ENCODE data around the gene XKRX. TPM values are rescaled to one million over a fixed set of nuclear protein-coding genes. Genes with fewer than 3 reads are reported as not detected.

XKRX gene
- total RNA-seq: under 1 TPM; 0.05 to 0.24 (median 0.14) TPM

DNA sequence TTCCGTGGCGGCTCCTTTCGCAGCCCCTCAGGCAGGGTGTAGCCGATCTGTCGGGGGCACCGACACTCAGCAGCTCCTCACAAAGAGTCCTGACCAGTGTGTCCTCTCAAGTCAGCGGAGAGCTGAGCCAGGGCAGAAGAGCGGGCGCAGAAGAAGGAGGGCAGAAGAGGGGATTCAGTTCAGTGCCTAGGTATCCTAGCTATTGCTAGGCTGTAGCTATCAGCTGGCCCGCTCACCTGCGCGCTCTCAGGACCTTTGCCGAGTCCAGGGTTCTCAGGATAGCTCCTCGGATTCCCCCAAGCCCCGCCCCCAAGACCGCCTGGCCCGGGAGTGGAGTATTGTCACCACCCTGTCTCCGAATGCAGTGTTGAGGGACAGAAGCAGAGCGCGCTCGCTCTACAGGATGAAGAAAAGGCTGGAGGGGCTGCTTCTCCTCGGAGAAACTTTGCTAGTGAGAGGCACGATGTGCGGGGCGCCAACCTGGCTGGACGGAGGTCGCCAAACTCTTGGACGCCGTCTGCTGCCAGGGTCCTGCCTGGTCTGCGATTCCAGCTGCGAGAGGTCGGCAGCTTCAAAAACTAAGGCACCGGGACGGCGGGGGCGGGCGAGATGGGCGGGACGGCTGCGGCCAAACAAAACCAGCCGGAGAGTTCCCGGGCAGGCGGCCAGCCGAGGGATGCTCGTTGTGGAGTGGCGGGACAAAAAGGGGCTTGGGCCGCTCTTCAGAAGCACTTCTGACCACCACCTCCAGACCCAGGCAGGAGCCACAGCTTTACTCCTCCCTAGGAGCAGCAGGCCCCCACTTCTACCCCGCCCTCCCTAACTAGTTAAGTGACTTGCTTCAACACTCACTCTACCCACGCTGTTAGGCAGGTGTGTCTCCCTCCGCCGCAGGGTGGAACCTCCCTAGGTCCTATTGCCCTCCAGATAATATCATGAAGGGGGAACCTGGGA, at the start of gene XKRX:
Gene XKRX, minus strand, starts transcription at position 258 of the 954 bp plus-strand sequence. CDS start 613 bp downstream, outside the sequence.
- peak; percentile 57 to 86 (median 64) for ATAC-seq (replicated peaks in 6 of 8)
- Histone ChIP-seq H3K4me1 (replicated peaks in 1 of 2) (no peaks in the 10 kb centered on the region), H3K4me3 (peak within 1 kb of the TSS; percentile 25 to 35 (median 30)), H3K27ac (no peak within 1 kb of the TSS)
- in situ Hi-C loops (cut with MboI; ENCODE audit: low pct_unique_long_range_greater_than_20kb in 2 of 9, low sequenced_read_pairs in 9 of 9, unreplicated experiment in 9 of 9): no loop called here
- WGBS, 10 experiments: 0 to 30% (median 14%) methylated on average over 1 to 13 of the region's 51 CpGs; no CpG with 5 or more reads in 6 of the 10 experiments

- 17 to 100% (median 82%) methylated on average over 1 of the region's 1 CpG; no CpG with 5 or more reads in 6 of the 10 experiments for WGBS, 10 experiments
- H3K4me1 ChIP-seq (replicated peaks in 1 of 2): no peaks in the 10 kb centered on the region
- H3K4me3 ChIP-seq: no peak overlapping the region
- in situ Hi-C loops (cut with MboI; ENCODE audit: low pct_unique_long_range_greater_than_20kb in 2 of 9, low sequenced_read_pairs in 9 of 9, unreplicated experiment in 9 of 9): no loop called here
- no peak for ATAC-seq (replicated peaks in 6 of 8)
- H3K27ac ChIP-seq: no peak overlapping the region
Measured at GRCh38 chrX:100976211-100976610, 47.5 kb upstream of the XKRX start.

GRCh38 chrX:100975212-100975611, 46.5 kb upstream of the XKRX start:
- no peak for ATAC-seq (replicated peaks in 6 of 8)
- 61 to 100% (median 94%) methylated on average over 1 to 3 of the region's 3 CpGs; no CpG with 5 or more reads in 4 of the 10 experiments for WGBS, 10 experiments

GRCh38 chrX:100973411-100973810, 44.7 kb upstream of the XKRX start:
- H3K4me1 ChIP-seq (replicated peaks in 1 of 2): no peaks in the 10 kb centered on the region
- 80 to 100% (median 91%) methylated on average over 1 to 10 of the region's 19 CpGs; no CpG with 5 or more reads in 6 of the 10 experiments for WGBS, 10 experiments
- no peak overlapping the region for H3K27ac ChIP-seq
- ATAC-seq (replicated peaks in 6 of 8): no peak
- no peak overlapping the region for H3K4me3 ChIP-seq
- in situ Hi-C loops (cut with MboI; ENCODE audit: low pct_unique_long_range_greater_than_20kb in 2 of 9, low sequenced_read_pairs in 9 of 9, unreplicated experiment in 9 of 9): no loop called here

More at GRCh38 chrX:100975212-100975611, 46.5 kb upstream of the XKRX start:
- Histone ChIP-seq H3K4me3 (no peak overlapping the region), H3K4me1 (replicated peaks in 1 of 2) (no peaks in the 10 kb centered on the region), H3K27ac (no peak overlapping the region)
- in situ Hi-C loops (cut with MboI; ENCODE audit: low pct_unique_long_range_greater_than_20kb in 2 of 9, low sequenced_read_pairs in 9 of 9, unreplicated experiment in 9 of 9): no loop called here

- in situ Hi-C loops (cut with MboI; ENCODE audit: low pct_unique_long_range_greater_than_20kb in 2 of 9, low sequenced_read_pairs in 9 of 9, unreplicated experiment in 9 of 9): no loop called here
- 60 to 100% methylated on average over 1 of the region's 1 CpG; no CpG with 5 or more reads in 8 of the 10 experiments for WGBS, 10 experiments
- ATAC-seq (replicated peaks in 6 of 8): no peak
- H3K4me3 ChIP-seq: no peak overlapping the region
- H3K4me1 ChIP-seq (replicated peaks in 1 of 2): no peaks in the 10 kb centered on the region
- no peak overlapping the region for H3K27ac ChIP-seq
Measured at GRCh38 chrX:100969936-100970335, 41.2 kb upstream of the XKRX start.

DNA sequence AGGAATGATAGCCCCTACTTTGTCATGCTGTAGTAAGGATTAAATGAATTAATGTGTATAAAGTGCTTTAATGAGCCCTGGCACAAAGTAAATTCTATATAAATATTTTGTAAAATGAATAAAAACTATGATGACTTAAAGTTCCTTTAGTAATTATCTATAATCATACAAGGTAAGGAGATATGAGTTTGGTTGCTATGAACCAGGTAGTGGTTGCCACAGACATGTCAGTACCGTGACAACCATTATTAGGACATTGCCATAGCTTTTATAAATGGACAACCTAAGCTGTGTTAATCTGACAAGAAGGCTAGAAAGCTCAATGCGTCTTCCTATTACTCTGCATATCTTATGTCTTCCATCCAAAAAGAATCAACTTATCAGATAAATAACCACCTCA, 40.7 kb upstream of the XKRX start, which contains the start of gene ARL13A:
Gene ARL13A, plus strand, starts transcription at position 301 of the 400 bp plus-strand sequence. CDS start 3,982 bp downstream, outside the sequence.
- ATAC-seq (replicated peaks in 6 of 8): no peak
- in situ Hi-C loops (cut with MboI; ENCODE audit: low pct_unique_long_range_greater_than_20kb in 2 of 9, low sequenced_read_pairs in 9 of 9, unreplicated experiment in 9 of 9): no loop called here
- H3K4me3 ChIP-seq: no peak within 1 kb of the TSS
- H3K4me1 ChIP-seq (replicated peaks in 1 of 2): no peaks in the 10 kb centered on the region
- WGBS, 10 experiments: 0 to 100% (median 72%) methylated on average over 1 to 2 of the region's 2 CpGs; no CpG with 5 or more reads in 4 of the 10 experiments
- no peak within 1 kb of the TSS for H3K27ac ChIP-seq

DNA sequence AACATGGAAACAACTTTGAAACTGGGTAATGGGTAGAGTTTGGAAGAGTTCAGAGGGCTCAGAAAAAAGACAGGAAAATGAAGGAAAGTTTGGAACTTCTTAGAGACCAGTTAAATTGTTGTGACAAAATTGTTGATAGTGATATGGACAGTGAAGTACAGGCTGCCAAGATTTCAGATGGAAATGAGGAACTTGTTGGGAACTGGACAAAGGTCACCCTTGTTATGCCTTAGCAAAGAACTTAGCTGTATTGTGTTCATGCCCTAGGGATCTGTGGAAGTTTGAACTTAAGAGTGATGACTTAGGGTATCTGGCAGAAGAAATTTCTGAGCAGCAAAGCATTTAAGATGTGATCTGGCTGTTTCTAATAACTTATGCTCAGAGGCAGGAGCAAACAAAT, 35.6 kb upstream of the XKRX start:
- Histone ChIP-seq H3K4me1 (replicated peaks in 1 of 2) (no peaks in the 10 kb centered on the region), H3K4me3 (no peak overlapping the region), H3K27ac (no peak overlapping the region)
- no peak for ATAC-seq (replicated peaks in 6 of 8)
- in situ Hi-C loops (cut with MboI; ENCODE audit: low pct_unique_long_range_greater_than_20kb in 2 of 9, low sequenced_read_pairs in 9 of 9, unreplicated experiment in 9 of 9): no loop called here

- in situ Hi-C loops (cut with MboI; ENCODE audit: low pct_unique_long_range_greater_than_20kb in 2 of 9, low sequenced_read_pairs in 9 of 9, unreplicated experiment in 9 of 9): no loop called here
- no peak overlapping the region for H3K27ac ChIP-seq
- H3K4me1 ChIP-seq (replicated peaks in 1 of 2): no peaks in the 10 kb centered on the region
- no peak for ATAC-seq (replicated peaks in 6 of 8)
- WGBS, 10 experiments: 13 to 94% (median 55%) methylated on average over 3 of the region's 3 CpGs; no CpG with 5 or more reads in 3 of the 10 experiments
- H3K4me3 ChIP-seq: no peak overlapping the region
Measured at GRCh38 chrX:100962811-100963210, 34.1 kb upstream of the XKRX start.

GRCh38 chrX:100948557-100948956, 19.8 kb upstream of the XKRX start:
- ATAC-seq (replicated peaks in 6 of 8): no peak
- in situ Hi-C loops (cut with MboI; ENCODE audit: low pct_unique_long_range_greater_than_20kb in 2 of 9, low sequenced_read_pairs in 9 of 9, unreplicated experiment in 9 of 9): no loop called here

GRCh38 chrX:100946299-100946927, 17.7 kb upstream of the XKRX start:
- Histone ChIP-seq H3K27ac (no peak overlapping the region), H3K4me3 (no peak overlapping the region), H3K4me1 (replicated peaks in 1 of 2) (no peaks in the 10 kb centered on the region)
- peak in 3 of 8 experiments; percentile 50 to 64 (median 60) for ATAC-seq (replicated peaks in 6 of 8)
- in situ Hi-C loops (cut with MboI; ENCODE audit: low pct_unique_long_range_greater_than_20kb in 2 of 9, low sequenced_read_pairs in 9 of 9, unreplicated experiment in 9 of 9): no loop called here
- 0 to 33% (median 17%) methylated on average over 1 to 2 of the region's 2 CpGs; no CpG with 5 or more reads in 6 of the 10 experiments for WGBS, 10 experiments

More at GRCh38 chrX:100948557-100948956, 19.8 kb upstream of the XKRX start:
- Histone ChIP-seq H3K27ac (no peak overlapping the region), H3K4me3 (no peak overlapping the region), H3K4me1 (replicated peaks in 1 of 2) (no peaks in the 10 kb centered on the region)
- no CpG with 5 or more reads among the region's 1 CpG for WGBS, 10 experiments

GRCh38 chrX:100944601-100945000, 15.9 kb upstream of the XKRX start:
- H3K4me3 ChIP-seq: no peak overlapping the region
- no CpG with 5 or more reads among the region's 3 CpGs for WGBS, 10 experiments
- H3K4me1 ChIP-seq (replicated peaks in 1 of 2): no peaks in the 10 kb centered on the region
- H3K27ac ChIP-seq: no peak overlapping the region
- in situ Hi-C loops (cut with MboI; ENCODE audit: low pct_unique_long_range_greater_than_20kb in 2 of 9, low sequenced_read_pairs in 9 of 9, unreplicated experiment in 9 of 9): no loop called here
- no peak for ATAC-seq (replicated peaks in 6 of 8)

DNA sequence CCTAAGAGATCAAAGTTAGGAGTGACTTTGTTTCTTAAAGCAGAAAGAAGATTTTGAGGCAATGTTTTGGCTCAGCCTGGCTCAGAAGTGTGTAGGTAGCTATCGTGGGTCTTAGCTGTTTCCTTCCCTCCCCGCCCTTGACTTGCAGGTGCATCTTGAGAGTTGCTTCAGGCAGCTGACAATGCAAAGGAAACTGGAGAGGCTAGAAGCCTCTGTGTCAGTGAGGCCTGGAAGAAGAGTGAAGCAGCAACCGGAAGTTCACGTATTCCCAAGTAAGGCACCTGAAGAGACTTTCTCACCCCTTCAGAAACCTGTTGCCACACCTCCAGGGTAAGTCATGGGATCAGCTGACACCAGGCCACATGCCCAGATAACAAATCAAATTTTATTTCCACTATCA, 10.6 kb upstream of the XKRX start:
- 20 to 50% (median 50%) methylated on average over 1 to 3 of the region's 4 CpGs; no CpG with 5 or more reads in 7 of the 10 experiments for WGBS, 10 experiments
- in situ Hi-C loops (cut with MboI; ENCODE audit: low pct_unique_long_range_greater_than_20kb in 2 of 9, low sequenced_read_pairs in 9 of 9, unreplicated experiment in 9 of 9): no loop called here
- Histone ChIP-seq H3K4me1 (replicated peaks in 1 of 2) (no peaks in the 10 kb centered on the region), H3K4me3 (no peak overlapping the region), H3K27ac (no peak overlapping the region)
- no peak for ATAC-seq (replicated peaks in 6 of 8)

DNA sequence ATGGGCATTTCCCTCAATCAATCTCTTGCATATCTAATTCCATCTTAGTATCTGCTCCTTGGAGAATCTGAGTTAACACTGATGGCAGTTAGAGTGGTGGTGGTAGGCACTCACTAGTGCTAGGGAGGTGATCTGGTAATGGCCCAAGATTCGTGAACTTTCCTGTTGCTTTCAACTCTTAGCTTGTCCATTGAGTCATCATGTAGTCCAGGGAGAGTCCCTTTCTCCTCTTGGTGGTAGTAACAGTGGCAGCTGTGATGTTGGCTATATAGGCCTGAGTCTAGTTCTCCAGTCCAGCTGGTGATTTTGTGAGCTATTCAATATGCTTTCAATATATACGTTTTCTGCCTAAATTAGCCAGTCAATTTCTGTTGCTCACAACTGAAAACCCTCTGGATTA, 7.0 kb upstream of the XKRX start:
- Histone ChIP-seq H3K4me3 (no peak overlapping the region), H3K4me1 (replicated peaks in 1 of 2) (no peaks in the 10 kb centered on the region), H3K27ac (no peak overlapping the region)
- 47 to 80% (median 71%) methylated on average over 1 to 2 of the region's 2 CpGs; no CpG with 5 or more reads in 6 of the 10 experiments for WGBS, 10 experiments
- no peak for ATAC-seq (replicated peaks in 6 of 8)
- in situ Hi-C loops (cut with MboI; ENCODE audit: low pct_unique_long_range_greater_than_20kb in 2 of 9, low sequenced_read_pairs in 9 of 9, unreplicated experiment in 9 of 9): no loop called here

Data from motor neuron (in vitro differentiated cells).